Measurements from ENCODE around the gene TUBGCP6. TPM values are rescaled to one million over a fixed set of nuclear protein-coding genes. Genes with fewer than 3 reads are reported as not detected.

Gene TUBGCP6
- total RNA-seq, 1 experiment from 2014 or later: 38.6 TPM

GRCh38 chr22:50280708-50281383, 36.0 kb upstream of the TUBGCP6 start:
- TF ChIP-seq FOSL1 (IDR thresholded peaks at IDR 0.05; ENCODE audit: low read depth) (no peak), EGR1 (IDR thresholded peaks at IDR 0.05; ENCODE audit: low read depth) (no peak)
- no peaks in the 10 kb centered on the region for H3K27me3 ChIP-seq (ENCODE audit: insufficient read depth, low read length)
- ATAC-seq (no peak), DNase-seq (ENCODE audit: low read depth, low spot score) (no peak)
- H3K9me2 ChIP-seq (ENCODE audit: insufficient read depth): no peaks in the 10 kb centered on the region
- intact Hi-C loops (cut with micrococcal nuclease): no loop called here
- H4K20me1 ChIP-seq (ENCODE audit: insufficient read depth): no peaks in the 10 kb centered on the region
- no peak overlapping the region for H3K9ac ChIP-seq (ENCODE audit: low read length)
- peak overlapping the region; percentile 96; the same call in 1 of the 2 replicates for H3K27ac ChIP-seq (ENCODE audit: low read depth, low read length)
- H3K4me1 ChIP-seq (ENCODE audit: control insufficient read depth in 1 of 2, insufficient read depth in 2 of 2, low read length in 2 of 2): peaks cover 20 to 30% of the 10 kb centered on the region in 2 experiments
- H3K4me3 ChIP-seq (replicated peaks in 1 of 2; ENCODE audit: low read depth in 1 of 2, low read length in 2 of 2): no peak overlapping the region
- H3K9me3 ChIP-seq (ENCODE audit: control insufficient read depth in 1 of 2, insufficient read depth in 1 of 2, low read depth in 1 of 2, low read length in 2 of 2): peaks cover 4 to 9% of the 10 kb centered on the region in 2 experiments; a peak in 2 of 4 replicates
- peaks cover 32 to 68% of the 10 kb centered on the region in 2 experiments for H3K36me3 ChIP-seq (ENCODE audit: control insufficient read depth in 1 of 2, insufficient read depth in 2 of 2, low read length in 2 of 2)
- POLR2A ChIA-PET: no interaction called here
- no peak overlapping the region for H2AFZ ChIP-seq (ENCODE audit: low read depth, low read length, poor library complexity, severe bottlenecking)
- no TSS peak for BruUV-seq (replicated peaks)
- RAD21 ChIA-PET (ENCODE audit: low non-redundant PET in 1 of 2, low total read pairs in 2 of 2, uncharacterized antibody in 2 of 2, unreplicated experiment in 2 of 2): interaction anchor here in 1 of 2 experiments (0.6 kb wide), 1 partner anchor 31 kb away, joined by 3 read pairs; no protein-coding TSS in a partner anchor
- H3K4me2 ChIP-seq (ENCODE audit: low read length): no peak overlapping the region
- peaks cover 16% of the 10 kb centered on the region; the same call in 1 of the 2 replicates for H3K79me2 ChIP-seq (ENCODE audit: insufficient read depth, low read length)
- CTCF ChIA-PET: interaction anchor here (0.6 kb wide), 1 partner anchor 21 kb away, joined by 5 read pairs; no protein-coding TSS in a partner anchor

- Histone ChIP-seq H3K9ac (ENCODE audit: low read length) (no peak overlapping the region), H3K4me1 (ENCODE audit: control insufficient read depth in 1 of 2, insufficient read depth in 2 of 2, low read length in 2 of 2) (peaks cover 20 to 34% of the 10 kb centered on the region in 2 experiments), H3K9me2 (ENCODE audit: insufficient read depth) (no peaks in the 10 kb centered on the region), H4K20me1 (ENCODE audit: insufficient read depth) (no peaks in the 10 kb centered on the region), H2AFZ (ENCODE audit: low read depth, low read length, poor library complexity, severe bottlenecking) (no peak overlapping the region), H3K9me3 (ENCODE audit: control insufficient read depth in 1 of 2, insufficient read depth in 1 of 2, low read depth in 1 of 2, low read length in 2 of 2) (peaks cover 4 to 11% of the 10 kb centered on the region in 2 experiments; a peak in 2 of 4 replicates), H3K4me3 (replicated peaks in 1 of 2; ENCODE audit: low read depth in 1 of 2, low read length in 2 of 2) (no peak overlapping the region), H3K4me2 (ENCODE audit: low read length) (no peak overlapping the region), H3K27ac (ENCODE audit: low read depth, low read length) (peak overlapping the region; percentile 30; the same call in 1 of the 2 replicates), H3K36me3 (ENCODE audit: control insufficient read depth in 1 of 2, insufficient read depth in 2 of 2, low read length in 2 of 2) (peaks cover 29 to 74% of the 10 kb centered on the region in 2 experiments), H3K27me3 (ENCODE audit: insufficient read depth, low read length) (no peaks in the 10 kb centered on the region), H3K79me2 (ENCODE audit: insufficient read depth, low read length) (peaks cover 14% of the 10 kb centered on the region; the same call in 1 of the 2 replicates)
- DNase-seq (ENCODE audit: low read depth, low spot score): no peak
- BruUV-seq (replicated peaks): no TSS peak
- TF ChIP-seq ZNF274 (IDR thresholded peaks at IDR 0.05; ENCODE audit: low read depth, low read length) (no peak), MAX (IDR thresholded peaks at IDR 0.05) (no peak), SP1 (IDR thresholded peaks at IDR 0.05; ENCODE audit: low read depth) (no peak), ZFX (IDR thresholded peaks at IDR 0.05) (no peak), CTCF (IDR thresholded peaks at IDR 0.05 in 2 of 3, conservative IDR thresholded peaks at IDR 0.05 in 1 of 3; ENCODE audit: borderline replicate concordance in 1 of 3, insufficient read depth in 1 of 3, low read depth in 2 of 3, low read length in 2 of 3) (no peak), CBX3 (IDR thresholded peaks at IDR 0.05; ENCODE audit: low read depth) (no peak), EGR1 (IDR thresholded peaks at IDR 0.05; ENCODE audit: low read depth) (no peak), EZH2phosphoT487 (IDR thresholded peaks at IDR 0.05; ENCODE audit: borderline replicate concordance) (no peak), YY1 (IDR thresholded peaks at IDR 0.05; ENCODE audit: extremely low read depth, insufficient replicate concordance, low read depth, low read length) (no peak), TCF7L2 (IDR thresholded peaks at IDR 0.05; ENCODE audit: borderline replicate concordance, extremely low read depth, insufficient read depth, insufficient read length) (no peak), POLR2AphosphoS5 (IDR thresholded peaks at IDR 0.05; ENCODE audit: low read depth, low read length) (no peak), RAD21 (IDR thresholded peaks at IDR 0.05; ENCODE audit: low read depth) (no peak), POLR2A (IDR thresholded peaks at IDR 0.05; ENCODE audit: borderline replicate concordance, extremely low read depth, insufficient read depth, insufficient read length) (no peak), JUND (IDR thresholded peaks at IDR 0.05) (no peak), ATF3 (IDR thresholded peaks at IDR 0.05) (no peak)
- intact Hi-C loops (cut with micrococcal nuclease): no loop called here
- POLR2A ChIA-PET: no interaction called here
- RAD21 ChIA-PET (ENCODE audit: low non-redundant PET in 1 of 2, low total read pairs in 2 of 2, uncharacterized antibody in 2 of 2, unreplicated experiment in 2 of 2): interaction anchor here in 1 of 2 experiments (0.6 kb wide), 1 partner anchor 30 kb away, joined by 3 read pairs; no protein-coding TSS in a partner anchor
- no peak for ATAC-seq
- CTCF ChIA-PET: no interaction called here
These were observed 35.3 kb upstream of the TUBGCP6 start for GRCh38 chr22:50280022-50280707.

All from HCT116 (cell line).